CD8-positive, alpha-beta memory T cell (primary cell): Measurements from ENCODE around the gene ROCK2. TPM values are rescaled to one million over a fixed set of nuclear protein-coding genes. Genes with fewer than 3 reads are reported as not detected.

Experiments
- CTCF ChIA-PET: fragments of 350-600 bp; sonication (Branson Sonifier 250); formaldehyde crosslinking; loops from one replicate; lab custom pipeline; 2021; ENCODE audit warnings: antibody characterized with exemption; lab: Charles Lee
- POLR2A ChIA-PET: fragments of 350-600 bp; sonication (Branson Sonifier 250); formaldehyde crosslinking; loops from one replicate; lab custom pipeline; 2021; ENCODE audit warnings: antibody characterized with exemption; lab: Charles Lee
- DNase-seq, 5 donors: peaks; one replicate each; pipeline versions ENCODE4 v3.0.0 to v3.0.0-alpha.2; 2020 to 2022; ENCODE audit warnings: mixed read lengths in 1 of 5
- H3K27ac ChIP-seq: one replicate; pipeline ENCODE4 v1.7.0; 2013; ENCODE audit warnings: low read depth, mild to moderate bottlenecking, low read length, moderate library complexity
- H3K27me3 ChIP-seq: 2 replicates; pipeline ENCODE4 v1.7.0; 2013; ENCODE audit warnings: low read length, mild to moderate bottlenecking; ENCODE audit not compliant: insufficient read depth, poor library complexity, severe bottlenecking
- H3K36me3 ChIP-seq: 2 replicates; pipeline ENCODE4 v1.7.0; 2013; ENCODE audit warnings: mild to moderate bottlenecking, low read length, moderate library complexity; ENCODE audit not compliant: insufficient read depth
- H3K4me1 ChIP-seq: 2 replicates; pipeline ENCODE4 v1.7.0; 2013; ENCODE audit warnings: mild to moderate bottlenecking, low read length, moderate library complexity; ENCODE audit not compliant: insufficient read depth
- H3K4me3 ChIP-seq: 2 replicates; pipeline ENCODE4 v1.7.0; 2013; ENCODE audit warnings: mild to moderate bottlenecking, low read length
- H3K9me3 ChIP-seq: 2 replicates; pipeline ENCODE4 v1.7.0; 2013; ENCODE audit warnings: mild to moderate bottlenecking, low read length
- H3K27ac Mint-ChIP-seq, 8 donors: one replicate each; pipeline ENCODE4 v1.8.0; 2020 to 2021; ENCODE audit warnings: mixed read lengths in 8 of 8, mild to moderate bottlenecking in 6 of 8, inconsistent platforms in 3 of 8, moderate library complexity in 3 of 8
- H3K27me3 Mint-ChIP-seq, 2 donors: one replicate each; pipeline ENCODE4 v1.8.0; 2020 to 2021; ENCODE audit warnings: mixed read lengths in 2 of 2, mild to moderate bottlenecking in 1 of 2, moderate library complexity in 1 of 2
- H3K36me3 Mint-ChIP-seq, 3 donors: one replicate each; pipeline ENCODE4 v1.8.0; 2020 to 2021; ENCODE audit warnings: mixed read lengths in 3 of 3, inconsistent platforms in 1 of 3, mild to moderate bottlenecking in 1 of 3
- H3K4me1 Mint-ChIP-seq, 3 donors: one replicate each; pipeline ENCODE4 v1.8.0; 2020 to 2021; ENCODE audit warnings: mixed read lengths in 3 of 3, inconsistent platforms in 1 of 3, mild to moderate bottlenecking in 1 of 3
- H3K4me3 Mint-ChIP-seq, 7 donors: one replicate each; pipeline ENCODE4 v1.8.0; 2020 to 2021; ENCODE audit warnings: mixed read lengths in 7 of 7, mild to moderate bottlenecking in 6 of 7, moderate library complexity in 4 of 7, inconsistent platforms in 2 of 7
- H3K9me3 Mint-ChIP-seq, 5 donors: one replicate each; pipeline ENCODE4 v1.8.0; 2020 to 2022; ENCODE audit warnings: mixed read lengths in 5 of 5, mild to moderate bottlenecking in 3 of 5, moderate library complexity in 2 of 5, inconsistent platforms in 1 of 5
- polyA plus RNA-seq: library from polyadenylated mRNA; unstranded; fragments of 300-500 nt; fragmentation: Illumina TruSeq; gene quantifications from one replicate; pipeline ENCODE4 v1.2.3, GENCODE V29; 2021
- total RNA-seq, 2 experiments: library from RNA; stranded (reverse); gene quantifications; one replicate each; pipeline ENCODE4 v1.2.3, GENCODE V29; 2021

The ROCK2 gene
- total and polyA plus RNA-seq, 3 experiments from 2014 or later: 15.5 to 22.9 (median 19.5) TPM

DNA sequence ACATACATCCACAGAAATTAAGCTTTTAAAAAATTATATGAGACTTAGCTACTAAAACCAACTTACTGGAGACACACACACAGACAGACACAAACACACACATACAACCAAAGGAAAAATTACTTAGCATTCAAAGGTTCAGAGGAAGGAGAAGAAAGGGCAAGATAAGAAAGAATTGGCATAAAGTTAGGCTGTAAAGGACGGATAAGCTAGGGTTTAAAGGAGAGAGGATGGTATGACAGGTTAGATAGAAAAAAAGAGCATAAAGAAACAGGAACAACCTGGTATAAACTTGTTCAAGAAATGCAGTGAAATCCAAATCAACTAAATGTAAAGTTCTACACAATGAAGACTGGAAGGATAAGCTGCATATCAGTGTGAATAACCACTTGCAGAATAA lies 115.7 kb downstream of the ROCK2 start:
- H3K9me3 ChIP-seq: no peaks in the 10 kb centered on the region
- Mint-ChIP-seq H3K36me3 (peaks cover 0 to 21% (median 9%) of the 10 kb centered on the region in 3 donors), H3K27ac (peak overlapping the region in 1 of 8 donors; percentile 4), H3K27me3 (no peaks in the 10 kb centered on the region), H3K9me3 (no peaks in the 10 kb centered on the region), H3K4me3 (no peak overlapping the region), H3K4me1 (peaks cover 0 to 15% (median 3%) of the 10 kb centered on the region in 3 donors)
- CTCF ChIA-PET: interaction anchor here (1.0 to 1.5 kb wide), 3 partner anchors 12 to 96 kb away, joined by 3 to 5 read pairs (median 3); a partner anchor contains a TSS
- no peak for DNase-seq
- H3K27ac ChIP-seq: no peak overlapping the region
- H3K4me1 ChIP-seq: no peaks in the 10 kb centered on the region
- peaks cover 7% of the 10 kb centered on the region for H3K36me3 ChIP-seq
- no peaks in the 10 kb centered on the region for H3K27me3 ChIP-seq
- no peak overlapping the region for H3K4me3 ChIP-seq
- POLR2A ChIA-PET: no interaction called here

DNA sequence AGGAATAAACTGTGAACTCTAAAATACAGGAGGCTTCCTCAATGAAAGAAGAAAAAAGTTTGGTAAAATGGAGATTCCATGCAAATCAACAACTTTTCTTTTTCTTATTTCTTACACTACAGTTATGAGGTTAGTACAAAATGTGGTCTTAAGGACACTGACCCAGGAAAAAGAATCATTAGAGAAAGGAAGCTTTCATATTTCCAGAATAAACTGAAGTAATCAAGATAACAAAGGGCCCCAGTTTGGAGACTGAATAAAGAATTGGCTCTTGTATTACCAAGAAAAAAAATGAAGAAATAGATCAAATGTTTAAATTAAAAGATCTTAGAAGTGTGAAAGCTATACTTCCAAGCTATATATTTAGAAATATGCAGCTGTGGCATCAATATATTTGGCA lies 116.8 kb downstream of the ROCK2 start:
- H3K27me3 ChIP-seq: no peaks in the 10 kb centered on the region
- Mint-ChIP-seq H3K27ac (peak overlapping the region in 1 of 8 donors; percentile 5), H3K4me1 (peaks cover 0 to 15% (median 3%) of the 10 kb centered on the region in 3 donors), H3K27me3 (no peaks in the 10 kb centered on the region), H3K9me3 (no peaks in the 10 kb centered on the region), H3K4me3 (no peak overlapping the region), H3K36me3 (peaks cover 0 to 30% (median 11%) of the 10 kb centered on the region in 3 donors)
- H3K9me3 ChIP-seq: no peaks in the 10 kb centered on the region
- peaks cover 7% of the 10 kb centered on the region for H3K36me3 ChIP-seq
- DNase-seq: no peak
- no peak overlapping the region for H3K27ac ChIP-seq
- H3K4me1 ChIP-seq: no peaks in the 10 kb centered on the region
- H3K4me3 ChIP-seq: no peak overlapping the region
- CTCF ChIA-PET: interaction anchor here (1.5 kb wide), 1 partner anchor 95 kb away, joined by 5 read pairs; a partner anchor contains a TSS
- POLR2A ChIA-PET: no interaction called here

DNA sequence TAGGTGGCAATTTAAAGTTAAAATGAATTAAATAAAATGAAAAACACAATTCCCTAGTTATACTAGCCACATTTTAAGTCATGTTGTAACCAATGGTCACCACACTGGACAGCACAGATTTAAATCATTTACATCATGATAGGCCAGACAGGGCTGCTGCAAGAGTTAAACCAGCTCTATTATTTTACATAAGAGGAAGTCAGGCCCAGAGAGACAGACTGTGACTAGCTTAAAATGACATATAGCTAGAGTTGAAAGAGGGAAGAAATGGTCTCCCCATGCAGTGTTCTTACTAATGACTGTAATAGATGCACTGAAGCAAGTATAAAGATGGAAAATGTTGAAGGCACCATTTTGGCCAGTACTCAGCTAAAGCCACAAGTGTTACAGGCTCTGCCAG lies 119.5 kb downstream of the ROCK2 start:
- no peaks in the 10 kb centered on the region for H3K9me3 Mint-ChIP-seq
- no peak overlapping the region for H3K27ac Mint-ChIP-seq
- peaks cover 7% of the 10 kb centered on the region for H3K36me3 ChIP-seq
- no peaks in the 10 kb centered on the region for H3K4me1 ChIP-seq
- no peaks in the 10 kb centered on the region for H3K27me3 ChIP-seq
- H3K4me1 Mint-ChIP-seq: peaks cover 0 to 11% (median 0%) of the 10 kb centered on the region in 3 donors
- H3K4me3 ChIP-seq: no peak overlapping the region
- no peak for DNase-seq
- ChIA-PET POLR2A (no interaction called here), CTCF (no interaction called here)
- H3K4me3 Mint-ChIP-seq: no peak overlapping the region
- no peaks in the 10 kb centered on the region for H3K9me3 ChIP-seq
- no peak overlapping the region for H3K27ac ChIP-seq
- no peaks in the 10 kb centered on the region for H3K27me3 Mint-ChIP-seq
- H3K36me3 Mint-ChIP-seq: peaks cover 5 to 40% (median 9%) of the 10 kb centered on the region in 3 donors

DNA sequence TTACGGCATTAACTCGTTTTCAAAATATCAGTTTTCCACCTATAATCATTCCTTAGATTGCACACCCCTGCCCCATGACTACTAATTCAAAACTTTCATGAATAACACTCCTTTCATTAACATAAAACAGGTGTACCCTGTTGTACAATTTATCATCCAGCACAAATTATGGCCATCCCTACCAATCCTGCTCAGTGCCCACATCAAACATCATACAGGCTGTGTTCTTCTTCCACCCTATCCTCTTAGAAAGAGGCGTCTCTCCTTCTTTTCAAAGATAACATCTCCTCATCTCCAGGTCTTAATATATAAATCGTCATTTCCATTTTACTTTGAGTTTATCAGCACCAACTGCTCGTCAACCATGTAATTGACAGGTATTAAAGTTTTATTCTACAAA lies 121.6 kb downstream of the ROCK2 start:
- Histone ChIP-seq H3K27me3 (no peaks in the 10 kb centered on the region), H3K4me3 (no peak overlapping the region), H3K27ac (no peak overlapping the region), H3K4me1 (no peaks in the 10 kb centered on the region), H3K9me3 (no peaks in the 10 kb centered on the region), H3K36me3 (peaks cover 2% of the 10 kb centered on the region)
- Mint-ChIP-seq H3K27me3 (no peaks in the 10 kb centered on the region), H3K9me3 (no peaks in the 10 kb centered on the region), H3K27ac (no peak overlapping the region), H3K4me1 (no peaks in the 10 kb centered on the region), H3K4me3 (no peak overlapping the region), H3K36me3 (peaks cover 5 to 55% (median 12%) of the 10 kb centered on the region in 3 donors)
- ChIA-PET CTCF (no interaction called here), POLR2A (no interaction called here)
- DNase-seq: no peak

DNA sequence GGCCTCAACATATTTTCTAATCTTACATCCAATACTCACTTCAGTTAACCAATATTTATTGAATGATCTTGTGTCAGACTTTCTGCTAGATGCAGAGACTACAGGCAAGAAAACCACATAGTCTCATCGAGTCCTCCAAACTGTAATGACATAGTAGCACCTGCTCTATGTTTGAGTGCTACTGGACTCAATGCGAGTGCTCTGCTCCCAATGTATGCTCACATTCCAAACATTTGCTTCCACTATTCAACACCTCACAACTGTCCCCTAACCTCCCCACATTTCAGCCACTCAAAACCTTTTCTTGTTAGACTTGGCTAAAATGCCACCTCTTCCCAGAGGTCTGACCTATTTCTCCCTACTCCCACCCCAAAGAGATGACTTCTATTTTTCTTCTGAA lies 124.0 kb downstream of the ROCK2 start:
- Mint-ChIP-seq H3K27ac (no peak overlapping the region), H3K4me3 (no peak overlapping the region), H3K27me3 (no peaks in the 10 kb centered on the region), H3K9me3 (no peaks in the 10 kb centered on the region), H3K4me1 (no peaks in the 10 kb centered on the region), H3K36me3 (peaks cover 5 to 68% (median 13%) of the 10 kb centered on the region in 3 donors)
- Histone ChIP-seq H3K27ac (no peak overlapping the region), H3K9me3 (no peaks in the 10 kb centered on the region), H3K4me1 (no peaks in the 10 kb centered on the region), H3K27me3 (no peaks in the 10 kb centered on the region), H3K36me3 (peaks cover 8% of the 10 kb centered on the region), H3K4me3 (no peak overlapping the region)
- no peak for DNase-seq
- POLR2A ChIA-PET: no interaction called here
- CTCF ChIA-PET: no interaction called here

DNA sequence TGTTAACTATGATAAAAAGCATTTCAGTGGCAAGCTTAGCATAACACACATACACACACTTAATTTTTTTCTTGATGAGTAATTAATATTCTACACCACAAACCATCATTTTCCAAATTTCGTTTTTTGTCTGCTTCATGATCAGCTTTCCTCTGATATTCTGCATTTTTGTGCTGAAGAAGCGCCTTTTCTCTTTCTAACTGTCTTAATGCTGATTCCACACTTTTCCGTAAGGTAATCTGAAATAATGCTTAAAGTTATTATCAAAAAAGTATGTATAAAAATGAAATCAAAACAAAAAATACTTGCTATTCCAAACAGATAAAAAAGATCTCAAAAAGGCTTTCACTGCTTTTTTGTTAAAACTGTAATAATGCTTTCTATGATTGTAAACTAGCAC lies 129.0 kb downstream of the ROCK2 start:
- Histone ChIP-seq H3K27me3 (no peaks in the 10 kb centered on the region), H3K27ac (no peak overlapping the region), H3K4me1 (no peaks in the 10 kb centered on the region), H3K4me3 (no peak overlapping the region), H3K9me3 (no peaks in the 10 kb centered on the region), H3K36me3 (peaks cover 14% of the 10 kb centered on the region)
- H3K9me3 Mint-ChIP-seq: no peaks in the 10 kb centered on the region
- H3K4me1 Mint-ChIP-seq: no peaks in the 10 kb centered on the region
- no peak overlapping the region for H3K4me3 Mint-ChIP-seq
- ChIA-PET CTCF (no interaction called here), POLR2A (no interaction called here)
- no peak for DNase-seq
- no peak overlapping the region for H3K27ac Mint-ChIP-seq
- H3K27me3 Mint-ChIP-seq: no peaks in the 10 kb centered on the region
- H3K36me3 Mint-ChIP-seq: peaks cover 13 to 76% (median 23%) of the 10 kb centered on the region in 3 donors

DNA sequence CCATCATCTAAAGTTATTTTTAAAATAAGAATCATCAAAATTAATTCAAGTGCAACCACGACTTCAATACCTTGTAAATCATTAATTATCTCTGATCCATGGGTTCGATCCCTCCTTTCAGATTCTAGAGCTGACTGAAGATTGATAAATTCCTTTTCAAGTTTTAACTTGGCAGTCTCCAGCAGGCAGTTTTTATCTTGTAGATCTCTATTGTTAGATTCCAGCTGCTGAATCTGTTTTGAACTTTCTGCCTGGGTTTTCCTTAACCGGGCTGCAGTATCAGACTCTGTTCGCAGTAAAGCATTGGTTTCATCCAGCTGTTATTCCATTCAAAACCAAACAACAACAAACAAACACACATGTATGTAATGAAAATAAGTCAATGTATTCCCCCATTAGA lies 129.7 kb downstream of the ROCK2 start:
- no peaks in the 10 kb centered on the region for H3K27me3 Mint-ChIP-seq
- no peak overlapping the region for H3K4me3 Mint-ChIP-seq
- Histone ChIP-seq H3K4me1 (no peaks in the 10 kb centered on the region), H3K27ac (no peak overlapping the region), H3K4me3 (no peak overlapping the region), H3K36me3 (peaks cover 14% of the 10 kb centered on the region), H3K9me3 (no peaks in the 10 kb centered on the region), H3K27me3 (no peaks in the 10 kb centered on the region)
- H3K27ac Mint-ChIP-seq: no peak overlapping the region
- CTCF ChIA-PET: no interaction called here
- H3K9me3 Mint-ChIP-seq: no peaks in the 10 kb centered on the region
- H3K36me3 Mint-ChIP-seq: peaks cover 11 to 75% (median 23%) of the 10 kb centered on the region in 3 donors
- POLR2A ChIA-PET: no interaction called here
- DNase-seq: no peak
- no peaks in the 10 kb centered on the region for H3K4me1 Mint-ChIP-seq

DNA sequence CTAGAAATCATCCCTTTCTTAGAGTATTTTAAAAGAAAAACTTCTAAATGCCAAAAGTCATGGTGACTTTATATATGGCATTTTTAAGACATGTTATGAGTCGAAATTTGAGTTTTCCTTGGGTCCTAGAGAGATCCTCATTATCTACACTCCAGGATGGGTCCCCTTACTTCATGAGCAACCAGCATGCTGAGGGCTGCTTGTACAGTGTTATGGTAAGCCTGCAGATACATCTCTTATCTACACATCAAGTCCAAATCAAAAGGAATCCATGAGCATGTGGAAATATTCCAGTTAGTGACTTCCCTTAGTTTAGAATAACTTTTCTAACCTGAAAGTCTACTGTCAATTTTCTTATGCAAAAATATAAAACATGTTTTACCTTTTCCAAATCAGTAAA lies 130.5 kb downstream of the ROCK2 start:
- Mint-ChIP-seq H3K36me3 (peaks cover 11 to 72% (median 21%) of the 10 kb centered on the region in 3 donors), H3K27me3 (no peaks in the 10 kb centered on the region), H3K9me3 (no peaks in the 10 kb centered on the region), H3K4me1 (no peaks in the 10 kb centered on the region), H3K27ac (no peak overlapping the region), H3K4me3 (no peak overlapping the region)
- H3K27me3 ChIP-seq: no peaks in the 10 kb centered on the region
- POLR2A ChIA-PET: no interaction called here
- no peaks in the 10 kb centered on the region for H3K9me3 ChIP-seq
- H3K4me1 ChIP-seq: no peaks in the 10 kb centered on the region
- H3K36me3 ChIP-seq: peaks cover 14% of the 10 kb centered on the region
- H3K27ac ChIP-seq: no peak overlapping the region
- no peak for DNase-seq
- H3K4me3 ChIP-seq: no peak overlapping the region
- CTCF ChIA-PET: no interaction called here
